OCI-LY1 (cell line): Measurements from ENCODE around the gene ZC3H11A.

ENCODE experiments used
- H2AFZ ChIP-seq: fragments of 200-600 bp; sonication (generic), shearing (Covaris generic); 2 replicates; pipeline ENCODE4 v1.6.0; 2014; ENCODE audit warnings: antibody characterized with exemption, mild to moderate bottlenecking, low read length
- H3F3A ChIP-seq: fragments of 200-600 bp; sonication (generic), shearing (Covaris generic); 2 replicates; pipeline ENCODE4 v1.6.0; 2014; ENCODE audit warnings: mild to moderate bottlenecking, antibody characterized with exemption, low read length, moderate library complexity; ENCODE audit not compliant: insufficient read depth
- H3K27ac ChIP-seq: fragments of 200-600 bp; sonication (generic); 2 replicates; pipeline ENCODE4 v1.5.1; 2014; ENCODE audit warnings: low read length, mixed run types, mild to moderate bottlenecking, low read depth; ENCODE audit not compliant: poor library complexity, severe bottlenecking
- H3K27me3 ChIP-seq: fragments of 200-600 bp; sonication (generic); 2 replicates; pipeline ENCODE4 v1.6.0; 2014; ENCODE audit warnings: antibody characterized with exemption, mild to moderate bottlenecking, low read length, moderate library complexity; ENCODE audit not compliant: insufficient read depth
- H3K36me3 ChIP-seq: fragments of 200-600 bp; sonication (generic); 2 replicates; pipeline ENCODE4 v1.6.1; 2014; ENCODE audit warnings: mild to moderate bottlenecking, antibody characterized with exemption, low read length, moderate library complexity, mixed read lengths; ENCODE audit not compliant: insufficient read depth
- H3K4me1 ChIP-seq: fragments of 200-600 bp; sonication (generic); 2 replicates; pipeline ENCODE4 v1.5.1; 2014; ENCODE audit warnings: mild to moderate bottlenecking, low read length, moderate library complexity; ENCODE audit not compliant: insufficient read depth, severe bottlenecking
- H3K4me2 ChIP-seq: fragments of 200-600 bp; sonication (generic), shearing (Covaris generic); 2 replicates; pipeline ENCODE4 v1.6.1; 2014; ENCODE audit warnings: low read length
- H3K4me3 ChIP-seq: fragments of 200-600 bp; sonication (generic); 2 replicates; pipeline ENCODE4 v1.5.1; 2014; ENCODE audit warnings: low read length, low read depth, mild to moderate bottlenecking, mixed read lengths; ENCODE audit not compliant: poor library complexity, severe bottlenecking
- H3K79me2 ChIP-seq: fragments of 200-600 bp; shearing (Covaris generic); 2 replicates; pipeline ENCODE4 v1.6.1; 2016; ENCODE audit warnings: mixed run types, low read length, mixed read lengths; ENCODE audit not compliant: insufficient read depth
- H3K9ac ChIP-seq: fragments of 200-600 bp; sonication (generic), shearing (Covaris generic); 2 replicates; pipeline ENCODE4 v1.6.1; 2014; ENCODE audit warnings: mild to moderate bottlenecking, low read length, mixed read lengths
- H3K9me2 ChIP-seq: fragments of 200-600 bp; sonication (generic), shearing (Covaris generic); 2 replicates; pipeline ENCODE4 v1.6.1; 2014; ENCODE audit warnings: low read depth, mild to moderate bottlenecking, low read length, mixed read lengths
- H3K9me3 ChIP-seq: fragments of 200-600 bp; shearing (Covaris generic); 2 replicates; pipeline ENCODE4 v1.6.1; 2014; ENCODE audit warnings: low read length, mixed read lengths
- H4K20me1 ChIP-seq: fragments of 200-600 bp; sonication (generic), shearing (Covaris generic); 2 replicates; pipeline ENCODE4 v1.6.0; 2016; ENCODE audit warnings: mild to moderate bottlenecking, low read length; ENCODE audit not compliant: insufficient read depth
- EZH2 ChIP-seq: fragments of 200-600 bp; sonication (generic), shearing (Covaris generic); IDR thresholded peaks from 2 replicates; pipeline ENCODE4 v1.8.0; 2017; ENCODE audit warnings: borderline replicate concordance, mixed run types, mild to moderate bottlenecking, antibody characterized with exemption, low read length, moderate library complexity, mixed read lengths
- TF ChIP-seq, protein P1 (sequence below): fragments of 200-600 bp; sonication (generic), shearing (Covaris generic); IDR thresholded peaks from 2 replicates; pipeline ENCODE4 v1.5.1; 2017; ENCODE audit warnings: mild to moderate bottlenecking, antibody characterized with exemption, low read length, moderate library complexity, mixed read lengths

The ZC3H11A gene

DNA sequence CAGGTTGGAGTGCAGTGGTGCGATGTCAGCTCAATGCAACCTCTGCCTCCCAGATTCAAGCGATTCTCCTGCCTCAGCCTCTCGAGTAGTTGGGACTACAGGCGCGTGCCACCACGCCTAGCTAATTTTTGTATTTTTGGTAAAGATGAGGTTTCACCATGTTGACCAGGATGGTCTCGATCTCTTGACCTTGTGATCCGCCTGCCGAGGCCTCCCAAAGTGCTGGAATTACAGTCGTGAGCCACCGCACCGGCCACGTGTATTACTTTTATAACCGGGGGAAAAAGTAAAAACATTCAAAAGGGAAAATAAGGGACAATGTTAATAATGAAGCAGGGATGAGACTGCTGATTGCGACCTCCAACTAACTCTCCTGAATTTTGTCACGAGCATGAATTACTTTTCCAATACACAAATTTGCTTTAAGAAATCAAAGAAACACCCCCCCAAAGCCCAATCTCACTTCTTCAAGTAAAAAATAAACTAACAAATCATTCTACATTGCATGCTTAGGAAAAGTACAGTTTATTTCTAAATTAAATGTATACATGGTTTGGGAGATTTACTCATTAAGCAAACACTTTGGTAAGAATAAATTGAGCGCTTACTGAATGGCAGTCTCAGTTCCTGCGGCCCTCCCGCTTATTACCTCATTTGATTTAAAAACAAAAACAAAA is 521 bp upstream of the ZC3H11A start:
- H3K9ac ChIP-seq = peak overlapping the region; percentile 92
- TF ChIP-seq, protein P1, sequence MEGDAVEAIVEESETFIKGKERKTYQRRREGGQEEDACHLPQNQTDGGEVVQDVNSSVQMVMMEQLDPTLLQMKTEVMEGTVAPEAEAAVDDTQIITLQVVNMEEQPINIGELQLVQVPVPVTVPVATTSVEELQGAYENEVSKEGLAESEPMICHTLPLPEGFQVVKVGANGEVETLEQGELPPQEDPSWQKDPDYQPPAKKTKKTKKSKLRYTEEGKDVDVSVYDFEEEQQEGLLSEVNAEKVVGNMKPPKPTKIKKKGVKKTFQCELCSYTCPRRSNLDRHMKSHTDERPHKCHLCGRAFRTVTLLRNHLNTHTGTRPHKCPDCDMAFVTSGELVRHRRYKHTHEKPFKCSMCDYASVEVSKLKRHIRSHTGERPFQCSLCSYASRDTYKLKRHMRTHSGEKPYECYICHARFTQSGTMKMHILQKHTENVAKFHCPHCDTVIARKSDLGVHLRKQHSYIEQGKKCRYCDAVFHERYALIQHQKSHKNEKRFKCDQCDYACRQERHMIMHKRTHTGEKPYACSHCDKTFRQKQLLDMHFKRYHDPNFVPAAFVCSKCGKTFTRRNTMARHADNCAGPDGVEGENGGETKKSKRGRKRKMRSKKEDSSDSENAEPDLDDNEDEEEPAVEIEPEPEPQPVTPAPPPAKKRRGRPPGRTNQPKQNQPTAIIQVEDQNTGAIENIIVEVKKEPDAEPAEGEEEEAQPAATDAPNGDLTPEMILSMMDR = no peak
- no peak for TF ChIP-seq EZH2

DNA sequence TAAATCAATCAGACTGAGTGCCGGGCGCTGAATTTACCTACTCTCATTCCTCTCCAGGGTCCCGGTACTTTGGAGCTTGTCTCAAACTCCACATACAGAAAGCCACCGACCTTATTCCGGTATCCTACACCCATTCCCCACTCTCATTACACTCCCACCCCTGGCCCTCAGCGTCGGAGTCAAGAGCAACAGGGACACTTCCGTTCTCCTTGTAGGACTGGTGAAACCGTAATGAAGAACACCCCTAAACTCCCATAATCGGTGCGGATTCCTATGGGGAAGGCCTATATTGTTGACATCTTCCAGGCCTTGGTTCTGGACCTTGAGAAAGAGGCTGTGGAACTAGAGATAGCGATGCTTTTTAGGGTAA is 798 bp downstream of the ZC3H11A start:
- Histone ChIP-seq H3K9me3 (0 out of 2 replicates have a peak, but pooled peaks cover 5% of the 10 kb centered on the region), H4K20me1 (no peaks in the 10 kb centered on the region), H2AFZ (no peak overlapping the region), H3K4me2 (peak overlapping the region; percentile 94), H3K36me3 (peaks cover 45% of the 10 kb centered on the region), H3K9ac (peak overlapping the region; percentile 92), H3K79me2 (peaks cover 54% of the 10 kb centered on the region), H3F3A (no peaks in the 10 kb centered on the region), H3K4me1 (peaks cover 28% of the 10 kb centered on the region), H3K27ac (peak overlapping the region; percentile 56), H3K4me3 (peak overlapping the region; percentile 93), H3K27me3 (no peaks in the 10 kb centered on the region), H3K9me2 (no peaks in the 10 kb centered on the region)
- TF ChIP-seq, protein P1 = no peak
- TF ChIP-seq EZH2 = no peak

More for the DNA sequence above, 521 bp upstream of the ZC3H11A start:
- peak overlapping the region; percentile 55 for H3K27ac ChIP-seq
- peak overlapping the region; percentile 93 for H3K4me3 ChIP-seq
- H3K9me2 ChIP-seq = no peaks in the 10 kb centered on the region
- H3K27me3 ChIP-seq = no peaks in the 10 kb centered on the region
- no peaks in the 10 kb centered on the region for H4K20me1 ChIP-seq
- H3K4me2 ChIP-seq = peak overlapping the region; percentile 94
- H3K4me1 ChIP-seq = peaks cover 34% of the 10 kb centered on the region
- H3F3A ChIP-seq = no peaks in the 10 kb centered on the region
- H3K79me2 ChIP-seq = peaks cover 41% of the 10 kb centered on the region
- 0 out of 2 replicates have a peak, but pooled peaks cover 5% of the 10 kb centered on the region for H3K9me3 ChIP-seq
- H3K36me3 ChIP-seq = peaks cover 33% of the 10 kb centered on the region
- H2AFZ ChIP-seq = peak overlapping the region; percentile 100

DNA sequence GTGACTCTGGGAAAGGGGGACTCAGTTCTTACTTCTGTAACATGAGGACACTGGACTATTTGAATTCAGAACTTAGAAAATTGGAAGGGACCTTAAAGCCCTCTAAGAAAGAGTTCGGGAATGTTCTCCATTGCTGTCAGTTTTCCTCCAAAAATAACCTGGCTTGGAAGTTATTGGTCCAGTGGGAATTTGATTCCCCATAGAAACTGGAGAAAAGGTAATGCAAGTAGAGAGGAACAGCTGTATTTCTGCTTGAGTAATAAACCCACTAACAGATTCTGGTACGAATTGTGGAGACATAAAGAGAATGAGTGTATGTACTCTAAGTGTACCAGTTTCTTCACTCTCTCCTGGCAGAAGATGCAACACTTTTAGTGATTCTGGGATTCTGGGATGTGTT is 1.8 kb downstream of the ZC3H11A start:
- no peak overlapping the region for H2AFZ ChIP-seq
- no peaks in the 10 kb centered on the region for H3F3A ChIP-seq
- no peak overlapping the region for H3K27ac ChIP-seq
- H3K4me1 ChIP-seq = peaks cover 28% of the 10 kb centered on the region
- H3K9ac ChIP-seq = no peak overlapping the region
- no peaks in the 10 kb centered on the region for H3K9me2 ChIP-seq
- H3K27me3 ChIP-seq = no peaks in the 10 kb centered on the region
- H3K79me2 ChIP-seq = peaks cover 64% of the 10 kb centered on the region
- TF ChIP-seq EZH2 = no peak
- TF ChIP-seq, protein P1 = no peak
- H3K4me2 ChIP-seq = peak overlapping the region; percentile 94
- H3K9me3 ChIP-seq = 0 out of 2 replicates have a peak, but pooled peaks cover 5% of the 10 kb centered on the region
- peaks cover 55% of the 10 kb centered on the region for H3K36me3 ChIP-seq
- H4K20me1 ChIP-seq = no peaks in the 10 kb centered on the region
- H3K4me3 ChIP-seq = peak overlapping the region; percentile 93
